HG03060 (cell line): Measurements from ENCODE around the gene NGEF.
"Not testable (repeated sequence)": the region's sequence is repeated elsewhere in the genome, so short reads cannot be mapped to it uniquely, and the experiment has no call there.

ENCODE experiments used
- ATAC-seq: cut with Tn5 transposase; IDR thresholded peaks from one replicate; pipeline ENCODE4 v1.9.1; 2021; ENCODE audit warnings: low read depth, moderate number of reproducible peaks; ENCODE audit not compliant: unreplicated experiment

The NGEF gene

DNA sequence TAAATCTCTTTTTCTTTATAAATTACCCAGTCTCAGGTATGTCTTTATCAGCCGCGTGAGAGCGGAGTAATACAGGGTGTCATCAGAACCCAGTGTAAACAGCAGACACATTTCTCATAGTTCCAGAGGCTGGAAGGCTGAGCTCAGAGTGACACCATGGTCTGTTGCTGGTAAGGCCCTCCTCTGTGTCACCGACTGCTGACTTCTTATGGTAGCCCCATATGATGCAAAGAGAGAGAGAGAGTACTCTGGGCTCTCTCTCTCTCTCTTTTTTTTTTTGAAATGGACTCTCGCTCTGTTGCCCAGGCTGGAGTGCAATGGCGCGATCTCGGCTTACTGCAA lies 83.0 kb downstream of the NGEF start:
- ATAC-seq, result no peak

DNA sequence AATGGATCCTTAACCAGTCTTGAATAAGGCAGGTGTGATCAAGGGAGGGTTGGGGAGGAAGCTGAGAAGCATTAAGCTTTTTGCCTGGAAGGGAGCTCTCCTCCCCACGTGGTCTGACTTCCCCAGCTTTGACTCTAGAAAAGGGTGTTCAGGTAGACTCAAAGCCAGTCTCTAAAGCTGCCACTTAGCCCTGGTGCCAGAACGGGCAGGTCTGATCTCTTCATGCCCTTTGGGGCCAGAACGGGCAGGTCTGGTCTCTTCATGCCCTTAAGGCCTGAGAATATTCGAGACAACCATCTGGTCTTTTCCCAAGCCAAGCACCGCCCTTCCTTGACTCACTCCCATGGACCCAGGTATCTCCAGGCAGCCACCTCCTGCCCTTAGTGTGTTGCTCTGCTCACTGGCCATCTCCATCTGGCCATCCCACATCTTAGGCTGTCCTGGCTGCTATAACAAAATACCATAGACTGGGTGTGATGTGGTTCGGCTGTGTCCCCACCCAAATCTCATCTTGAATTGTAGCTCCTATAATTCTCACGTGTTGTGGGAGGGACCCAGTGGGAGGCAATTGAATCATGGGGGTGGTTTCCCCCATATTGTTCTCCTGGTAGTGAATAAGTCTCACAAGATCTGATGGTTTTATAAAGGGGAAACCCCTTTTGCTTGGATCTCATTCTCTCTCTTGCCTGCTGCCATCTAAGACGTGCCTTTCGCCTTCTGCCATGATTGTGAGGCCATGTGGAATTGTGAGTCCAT lies 83.6 kb downstream of the NGEF start:
- no peak for ATAC-seq

DNA sequence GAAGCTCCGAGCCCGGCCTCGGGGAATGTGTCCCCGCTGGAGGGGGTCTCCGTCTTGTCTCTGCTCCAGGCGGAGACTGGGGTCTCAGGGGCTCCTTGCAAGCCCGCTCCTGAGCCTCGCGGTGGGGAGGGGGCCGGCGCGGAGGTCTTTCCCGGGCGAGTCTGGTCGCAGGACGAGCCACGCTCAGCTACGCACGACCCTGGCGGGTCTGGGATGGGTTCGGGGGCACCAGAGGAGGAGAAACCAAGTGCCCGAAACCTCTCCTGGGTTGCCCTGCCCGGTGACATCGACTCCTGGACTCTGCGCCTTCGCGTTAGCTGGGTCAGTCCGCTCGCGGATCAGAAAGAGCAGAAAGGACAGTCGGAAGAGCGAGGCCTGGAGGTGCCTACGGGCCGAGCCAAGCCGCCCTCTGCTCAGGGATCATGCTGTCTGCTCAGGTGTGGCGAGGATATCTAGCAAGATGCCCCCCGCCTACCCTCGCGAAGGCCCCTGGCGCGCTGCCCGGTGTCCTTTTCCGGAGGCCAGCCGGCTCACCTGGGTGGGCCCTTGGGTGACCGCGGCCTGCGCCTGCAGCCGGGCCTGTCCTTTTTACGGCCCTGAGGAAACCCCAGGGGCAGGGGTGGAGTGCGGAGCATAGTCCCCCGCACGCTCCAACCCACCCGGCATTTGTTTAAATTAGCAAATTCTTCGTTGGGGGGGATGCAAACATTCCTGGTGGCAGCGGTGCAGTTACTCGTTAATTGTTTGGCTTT lies 84.3 kb downstream of the NGEF start:
- no peak for ATAC-seq

GRCh38 chr2:232927793-232928550 lies 85.1 kb downstream of the NGEF start:
- ATAC-seq, result no peak

DNA sequence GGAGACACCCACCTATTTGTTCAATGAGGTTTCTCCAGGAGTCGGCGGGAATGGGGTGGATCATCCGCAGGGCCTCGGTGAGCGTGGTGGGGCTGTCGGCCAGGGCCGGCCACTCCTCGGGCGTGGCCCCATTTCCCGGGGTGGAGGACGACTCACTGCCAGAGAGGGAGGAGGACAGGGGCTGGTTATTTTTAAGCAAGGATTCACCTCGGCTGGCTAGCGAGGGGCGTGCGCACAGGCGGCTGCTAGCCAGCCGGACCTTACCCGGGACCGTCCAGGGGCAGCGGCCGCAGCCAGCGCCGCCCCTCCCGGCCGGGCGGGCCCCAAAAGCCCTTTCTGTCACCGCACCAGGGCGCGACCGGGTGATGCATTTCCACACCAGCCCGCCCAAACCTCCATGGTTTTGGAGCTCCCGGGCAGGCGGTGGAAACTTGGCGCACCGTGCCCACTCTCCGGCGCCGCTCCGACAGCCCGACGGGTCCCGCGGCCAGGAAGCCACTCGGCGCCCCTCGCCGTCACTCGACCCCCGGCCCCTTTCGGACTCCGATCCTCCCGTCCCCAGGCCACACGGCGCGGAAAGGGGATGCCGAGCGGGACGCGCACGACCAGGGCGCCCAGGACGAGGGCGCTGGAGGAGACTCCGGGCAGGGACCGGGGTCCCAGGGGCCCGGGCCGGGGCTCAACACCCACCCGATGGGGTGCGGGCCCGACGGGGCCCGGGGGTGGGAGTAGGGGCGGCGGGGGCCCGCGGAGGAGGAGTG lies 85.8 kb downstream of the NGEF start:
- no peak for ATAC-seq

DNA sequence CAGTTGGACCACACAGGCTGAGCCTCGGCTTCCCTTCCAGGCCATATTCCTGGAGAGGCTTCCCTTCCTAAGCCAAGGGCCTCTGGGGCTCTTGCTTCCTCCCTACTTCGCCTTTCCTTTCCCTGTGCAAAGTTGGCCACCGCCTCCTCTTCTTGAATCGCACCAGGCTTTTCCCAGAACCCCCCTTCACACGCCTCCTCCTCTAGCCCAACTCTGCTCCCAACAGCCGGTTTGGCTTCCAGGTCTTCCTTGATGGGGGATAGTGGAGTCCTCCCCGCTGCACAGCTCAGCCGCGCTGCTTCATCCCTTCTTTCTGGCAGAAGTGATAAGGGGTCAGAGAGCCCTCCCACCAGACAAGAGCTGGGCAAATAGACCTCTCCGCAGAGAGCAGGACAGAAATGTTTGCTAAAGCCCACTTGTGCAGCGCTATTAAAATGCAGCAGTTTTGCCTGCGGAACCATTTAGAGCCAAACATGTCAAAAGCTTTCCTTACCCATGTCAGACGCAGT lies 86.6 kb downstream of the NGEF start:
- no peak for ATAC-seq

- ATAC-seq, result no peak
Measured at GRCh38 chr2:232925821-232926156, 87.3 kb downstream of the NGEF start.

- ATAC-seq, result no peak
Measured at GRCh38 chr2:232925153-232925820, 87.8 kb downstream of the NGEF start.

DNA sequence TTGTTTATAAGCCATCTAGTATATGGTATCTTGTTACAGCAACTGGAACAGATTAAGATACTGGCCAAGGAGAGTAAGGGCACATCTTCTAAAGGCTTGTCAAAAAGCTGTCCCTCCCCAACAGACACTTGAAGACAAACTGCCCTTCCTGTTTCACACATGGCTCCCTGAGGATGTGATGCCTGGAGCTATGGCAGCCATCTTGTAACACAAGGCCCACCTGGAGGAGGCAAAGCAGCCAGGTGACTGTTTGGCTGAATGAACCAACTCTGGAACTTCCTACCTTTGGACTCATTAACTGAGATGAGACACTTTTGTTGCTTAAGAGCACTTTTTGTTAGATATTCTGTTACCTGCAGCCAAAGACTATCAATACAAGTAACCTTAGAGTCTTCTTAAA lies 88.6 kb downstream of the NGEF start:
- ATAC-seq, result no peak

DNA sequence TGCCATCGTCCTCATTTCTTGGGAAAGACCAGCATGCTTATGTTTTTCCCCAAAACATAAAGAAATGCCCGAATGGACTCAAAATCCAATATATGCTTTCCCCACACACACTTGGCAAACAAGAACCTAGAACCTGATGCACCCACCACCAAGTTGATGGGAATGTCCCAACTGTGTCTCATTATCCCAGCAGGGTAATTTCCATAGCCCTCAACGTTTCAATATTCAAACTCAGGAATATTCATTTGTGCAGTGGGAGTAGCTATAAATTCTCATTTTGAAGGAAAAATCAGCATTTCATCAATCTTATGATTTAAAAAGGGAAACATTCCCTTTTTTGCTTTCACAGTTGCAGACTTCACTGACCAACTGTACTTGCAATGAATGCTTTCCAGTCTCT lies 92.3 kb downstream of the NGEF start:
- no peak for ATAC-seq

DNA sequence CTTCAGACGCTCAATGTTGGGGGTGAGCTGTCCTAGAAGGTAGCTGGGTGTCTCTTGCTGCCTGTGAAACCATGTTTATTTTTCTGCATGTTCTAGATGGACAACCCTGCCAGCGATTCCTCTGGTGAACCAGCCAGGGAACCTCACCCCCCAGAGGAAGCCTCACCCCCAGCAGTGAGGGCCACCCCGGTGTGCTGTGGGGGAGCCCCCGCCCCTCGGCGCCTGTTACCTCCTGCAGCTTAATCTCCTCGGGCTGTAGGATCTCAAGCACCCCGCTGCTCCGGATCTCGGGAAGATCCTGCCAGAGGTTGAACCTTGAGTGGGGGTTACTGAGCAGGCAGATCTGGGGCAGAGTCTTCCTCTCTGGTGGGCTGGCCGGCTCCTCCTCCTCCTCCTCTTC lies 93.0 kb downstream of the NGEF start:
- ATAC-seq, result no peak

- ATAC-seq, result no peak
Measured at GRCh38 chr2:232919141-232919540, 93.9 kb downstream of the NGEF start.

GRCh38 chr2:232913903-232914302 lies 99.2 kb downstream of the NGEF start:
- ATAC-seq, result no peak

GRCh38 chr2:232911712-232912277 lies 101.3 kb downstream of the NGEF start:
- ATAC-seq, result no peak

GRCh38 chr2:232910376-232910775 lies 102.7 kb downstream of the NGEF start:
- no peak for ATAC-seq

GRCh38 chr2:232908695-232909094 lies 104.4 kb downstream of the NGEF start:
- no peak for ATAC-seq

- ATAC-seq, result not testable (repeated sequence)
Measured at GRCh38 chr2:232907718-232908085, 105.4 kb downstream of the NGEF start.

- ATAC-seq, result not testable (repeated sequence)
Measured at GRCh38 chr2:232906867-232907717, 106.0 kb downstream of the NGEF start.

- no peak for ATAC-seq
Measured at GRCh38 chr2:232903989-232904388, 109.1 kb downstream of the NGEF start.
